Panc1 (cell line): Measurements from ENCODE around the gene PUDP. TPM values are rescaled to one million over a fixed set of nuclear protein-coding genes. Genes with fewer than 3 reads are reported as not detected.

Experiments used
- ATAC-seq: fragments of 200-7000 bp; cut with Tn5 transposase; 2 replicates; pipeline ENCODE4 v1.9.1; 2020; ENCODE audit warnings: mild to moderate bottlenecking, moderate library complexity
- BruUV-seq: library from RNA; stranded (reverse); fragments of 400-500 nt; replicated peaks from 2 replicates; lab custom pipeline; 2021; lab: Mats Ljungman, UMichigan
- CTCF ChIA-PET: fragments of 300-600 bp; sonication (Branson Sonifier 250); formaldehyde crosslinking; loops from one replicate; lab custom pipeline; 2022; ENCODE audit warnings: antibody characterized with exemption; lab: Charles Lee
- POLR2A ChIA-PET: fragments of 300-600 bp; sonication (Branson Sonifier 250); formaldehyde crosslinking; loops from one replicate; lab custom pipeline; 2022; ENCODE audit warnings: antibody characterized with exemption; lab: Charles Lee
- DNase-seq: peaks from one replicate; pipeline ENCODE4 v3.0.0-alpha.2; 2010; ENCODE audit warnings: low read depth, low spot score
- H3K27ac ChIP-seq: 2 replicates; pipeline ENCODE4 v1.5.1; 2011; ENCODE audit warnings: mild to moderate bottlenecking, low read length, inconsistent platforms
- H3K27me3 ChIP-seq: fragments of 200-500 bp; sonication (Bioruptor generic); 2 replicates; pipeline ENCODE4 v1.6.0; 2014; ENCODE audit warnings: low read length, inconsistent platforms; ENCODE audit not compliant: control insufficient read depth, insufficient read depth
- H3K36me3 ChIP-seq: fragments of 200-500 bp; sonication (Bioruptor generic); 2 replicates; pipeline ENCODE4 v1.5.1; 2014; ENCODE audit warnings: inconsistent platforms, mild to moderate bottlenecking, low read length, moderate library complexity; ENCODE audit not compliant: control insufficient read depth, insufficient read depth
- H3K4me1 ChIP-seq: 2 replicates; pipeline ENCODE4 v1.5.1; 2011; ENCODE audit warnings: inconsistent platforms, mild to moderate bottlenecking, low read length, moderate library complexity; ENCODE audit not compliant: control insufficient read depth, insufficient read depth
- H3K4me3 ChIP-seq, 2 experiments: 2 replicates each; pipeline ENCODE4 v1.5.1; 2011 to 2012; ENCODE audit warnings: low read depth in 2 of 2, low read length in 2 of 2, mild to moderate bottlenecking in 2 of 2, inconsistent platforms in 1 of 2, moderate library complexity in 1 of 2
- H3K9me3 ChIP-seq: fragments of 200-500 bp; sonication (Bioruptor generic); 2 replicates; pipeline ENCODE4 v1.5.1; 2014; ENCODE audit warnings: low read depth, mild to moderate bottlenecking, inconsistent platforms, low read length, moderate library complexity; ENCODE audit not compliant: control insufficient read depth, insufficient read depth
- CTCF ChIP-seq: fragments of 450-650 bp; IDR thresholded peaks from 2 replicates; pipeline ENCODE4 v1.5.1; 2017; ENCODE audit warnings: mild to moderate bottlenecking
- POLR2AphosphoS5 ChIP-seq: IDR thresholded peaks from 2 replicates; pipeline ENCODE4 v1.6.1; 2012; ENCODE audit warnings: mild to moderate bottlenecking, low read depth, low read length, moderate library complexity
- REST ChIP-seq, 2 experiments: IDR thresholded peaks; 2 replicates each; pipeline ENCODE4 v1.6.1; 2011 to 2012; ENCODE audit warnings: low read depth in 2 of 2, control low read depth in 1 of 2, low read length in 1 of 2, mild to moderate bottlenecking in 1 of 2, moderate library complexity in 1 of 2; ENCODE audit not compliant: insufficient read depth in 1 of 2
- SIN3A ChIP-seq: IDR thresholded peaks from 2 replicates; pipeline ENCODE4 v1.6.1; 2012; ENCODE audit warnings: low read depth, mild to moderate bottlenecking, low read length, moderate library complexity, borderline replicate concordance; ENCODE audit not compliant: insufficient read depth
- TCF7L2 ChIP-seq: IDR thresholded peaks from 2 replicates; pipeline ENCODE4 v1.6.1; 2011; ENCODE audit warnings: mild to moderate bottlenecking, low read depth, low read length, inconsistent platforms
- in situ Hi-C: cut with HindIII; loops from 2 replicates; pipeline ENCODE4 v1.10.0; 2016; ENCODE audit warnings: low sequenced_read_pairs, low pct_unique_long_range_greater_than_20kb
- intact Hi-C: fragments of 100-400 bp; cut with micrococcal nuclease; formaldehyde crosslinking; loops from one replicate; pipeline ENCODE4 v1.10.0; 2022; ENCODE audit not compliant: unreplicated experiment
- total RNA-seq: library from RNA; stranded (reverse); gene quantifications from one replicate; pipeline ENCODE4 v1.2.1, GENCODE V29; 2021; ENCODE audit not compliant: unreplicated experiment

PUDP gene
- total RNA-seq, 1 experiment from 2014 or later = 14.2 TPM

GRCh38 chrX:7155163-7155562 is 7.2 kb upstream of the PUDP start:
- no peak for ATAC-seq
- Histone ChIP-seq H3K4me3 (no peak overlapping the region), H3K27me3 (no peaks in the 10 kb centered on the region), H3K36me3 (no peaks in the 10 kb centered on the region), H3K4me1 (no peaks in the 10 kb centered on the region), H3K9me3 (no peaks in the 10 kb centered on the region), H3K27ac (no peak overlapping the region)
- TF ChIP-seq SIN3A (no peak), TCF7L2 (no peak), POLR2AphosphoS5 (no peak), REST (IDR thresholded peaks at IDR 0.05; ENCODE audit: insufficient read depth in 1 of 2, low read depth in 2 of 2, low read length in 1 of 2) (no peak), CTCF (no peak)
- ChIA-PET CTCF (no interaction called here), POLR2A (no interaction called here)
- DNase-seq = no peak
- intact Hi-C loops = no loop called here
- in situ Hi-C loops = no loop called here
- no TSS peak for BruUV-seq

- Histone ChIP-seq H3K27ac (no peak overlapping the region), H3K36me3 (no peaks in the 10 kb centered on the region), H3K9me3 (no peaks in the 10 kb centered on the region), H3K4me3 (no peak overlapping the region), H3K27me3 (no peaks in the 10 kb centered on the region), H3K4me1 (no peaks in the 10 kb centered on the region)
- in situ Hi-C loops (no loop called here), intact Hi-C loops (no loop called here)
- ChIA-PET CTCF (no interaction called here), POLR2A (no interaction called here)
- no peak for DNase-seq
- BruUV-seq = no TSS peak
- TF ChIP-seq SIN3A (no peak), CTCF (no peak), TCF7L2 (no peak), POLR2AphosphoS5 (no peak), REST (IDR thresholded peaks at IDR 0.05; ENCODE audit: insufficient read depth in 1 of 2, low read depth in 2 of 2, low read length in 1 of 2) (no peak)
- no peak for ATAC-seq
Measured at GRCh38 chrX:7154041-7154597, 6.2 kb upstream of the PUDP start.
